B cell (primary cell): ENCODE data around the gene PRODH. TPM values are rescaled to one million over a fixed set of nuclear protein-coding genes. Genes with fewer than 3 reads are reported as not detected.

ENCODE experiments used
- ATAC-seq: fragments of 200-7000 bp; cut with Tn5 transposase; one replicate; pipeline ENCODE4 v1.10.0; 2021; ENCODE audit warnings: low read depth, mild to moderate bottlenecking, moderate number of reproducible peaks, moderate library complexity
- CTCF ChIA-PET: fragments of 350-600 bp; sonication (Branson Sonifier 250); formaldehyde crosslinking; loops from one replicate; lab custom pipeline; 2021; ENCODE audit warnings: antibody characterized with exemption, inconsistent platforms; lab: Charles Lee
- POLR2A ChIA-PET: fragments of 350-600 bp; sonication (Branson Sonifier 250); formaldehyde crosslinking; loops from one replicate; lab custom pipeline; 2021; ENCODE audit warnings: antibody characterized with exemption; lab: Charles Lee
- DNase-seq: peaks from one replicate; pipeline ENCODE4 v3.0.0; 2013
- H2AFZ ChIP-seq: 2 replicates; pipeline ENCODE4 v1.6.1; 2012; ENCODE audit warnings: mild to moderate bottlenecking, low read depth, low read length; ENCODE audit not compliant: insufficient read depth, poor library complexity, severe bottlenecking
- H3K27ac ChIP-seq, 2 donors: 1 replicate in 1 of 2; 2 replicates in 1 of 2; pipeline ENCODE4 v1.5.1; 2012 to 2013; ENCODE audit warnings: low read length in 2 of 2, mild to moderate bottlenecking in 2 of 2, moderate library complexity in 1 of 2
- H3K27me3 ChIP-seq, 4 experiments: fragments of 200-600 bp in 1 of 4; sonication (generic) in 1 of 4; replicated peaks in 1 of 4; 1 replicate in 2 of 4; 2 replicates in 2 of 4; pipeline versions ENCODE4 v1.6.1 to v1.7.0; 2013 to 2016; ENCODE audit warnings: low read length in 3 of 4, mild to moderate bottlenecking in 2 of 4, mixed read lengths in 1 of 4, moderate library complexity in 1 of 4; ENCODE audit not compliant: insufficient read depth in 4 of 4, control insufficient read depth in 3 of 4; ENCODE audit errors: control extremely low read depth in 1 of 4
- H3K36me3 ChIP-seq, 2 experiments: replicated peaks in 1 of 2; 1 replicate in 1 of 2; 2 replicates in 1 of 2; pipeline versions ENCODE4 v1.6.1 to v1.7.1; 2013; ENCODE audit warnings: low read length in 1 of 2; ENCODE audit not compliant: insufficient read depth in 2 of 2, control insufficient read depth in 1 of 2; ENCODE audit errors: control extremely low read depth in 1 of 2, extremely low read depth in 1 of 2
- H3K4me1 ChIP-seq, 2 donors: fragments of 200-600 bp in 1 of 2; sonication (generic) in 1 of 2; 1 replicate in 1 of 2; 2 replicates in 1 of 2; pipeline versions ENCODE4 v1.5.1 to v1.6.1; 2013 to 2017; ENCODE audit warnings: low read length in 2 of 2; ENCODE audit not compliant: control insufficient read depth in 2 of 2, insufficient read depth in 2 of 2
- H3K4me2 ChIP-seq: replicated peaks from 2 replicates; pipeline ENCODE3; 2012; ENCODE audit warnings: mild to moderate bottlenecking, low read depth, low read length; ENCODE audit not compliant: poor library complexity, severe bottlenecking
- H3K4me3 ChIP-seq, 5 experiments: fragments of 200-600 bp in 1 of 5; sonication (generic) in 1 of 5; 1 replicate in 3 of 5; 2 replicates in 2 of 5; pipeline versions ENCODE4 v1.5.1 to v1.7.0; 2011 to 2016; ENCODE audit warnings: low read length in 4 of 5, mild to moderate bottlenecking in 4 of 5, low read depth in 2 of 5, control low read depth in 1 of 5, moderate library complexity in 1 of 5; ENCODE audit not compliant: insufficient read depth in 1 of 5; ENCODE audit errors: control extremely low read depth in 1 of 5, extremely low read depth in 1 of 5
- H3K79me2 ChIP-seq: fragments of 200-600 bp; sonication (generic); one replicate; pipeline ENCODE4 v1.6.0; 2016; ENCODE audit warnings: low read length; ENCODE audit not compliant: control insufficient read depth, insufficient read depth
- H3K9ac ChIP-seq: fragments of 200-600 bp; sonication (generic); 2 replicates; pipeline ENCODE4 v1.6.1; 2017; ENCODE audit warnings: mild to moderate bottlenecking, low read length, moderate library complexity
- H3K9me3 ChIP-seq, 3 donors: one replicate each; pipeline versions ENCODE4 v1.6.1 to v1.7.1; 2013; ENCODE audit warnings: low read length in 2 of 3; ENCODE audit not compliant: control insufficient read depth in 2 of 3, insufficient read depth in 1 of 3; ENCODE audit errors: control extremely low read depth in 1 of 3
- H4K20me1 ChIP-seq: 2 replicates; pipeline ENCODE4 v1.6.0; 2012; ENCODE audit warnings: mild to moderate bottlenecking, low read length; ENCODE audit not compliant: insufficient read depth, control insufficient read depth, poor library complexity, severe bottlenecking
- H3K27ac Mint-ChIP-seq: one replicate; pipeline ENCODE4 v1.8.0; 2021; ENCODE audit warnings: mixed read lengths
- H3K27me3 Mint-ChIP-seq: one replicate; pipeline ENCODE4 v1.8.0; 2021; ENCODE audit warnings: mixed read lengths
- H3K4me1 Mint-ChIP-seq: one replicate; pipeline ENCODE4 v1.8.0; 2021; ENCODE audit warnings: mixed read lengths
- H3K4me3 Mint-ChIP-seq: one replicate; pipeline ENCODE4 v1.8.0; 2021; ENCODE audit warnings: mixed read lengths
- H3K9me3 Mint-ChIP-seq: one replicate; pipeline ENCODE4 v1.8.0; 2022; ENCODE audit warnings: mixed read lengths; ENCODE audit not compliant: insufficient read depth
- CTCF ChIP-seq: fragments of 200-600 bp; IDR thresholded peaks from one replicate; pipeline ENCODE4 v1.8.0; 2022; ENCODE audit warnings: antibody characterized with exemption, mild to moderate bottlenecking
- EZH2 ChIP-seq: IDR thresholded peaks from 2 replicates; pipeline ENCODE4 v1.6.1; 2012; ENCODE audit warnings: borderline replicate concordance, low read depth, mild to moderate bottlenecking, moderate library complexity, low read length; ENCODE audit not compliant: insufficient read depth, poor library complexity, severe bottlenecking
- WGBS: methylation state at CpG from one replicate; pipeline ENCODE4 v1.1.5; 2013; ENCODE audit warnings: missing lambda C conversion rate; ENCODE audit not compliant: insufficient coverage; 5-methylcytosine and 5-hydroxymethylcytosine counted together
- intact Hi-C: fragments of 100-400 bp; cut with micrococcal nuclease; formaldehyde crosslinking; loops from one replicate; pipeline ENCODE4 v1.10.0; 2022
- polyA minus RNA-seq: library from RNA; depleted of rRNA, polyadenylated mRNA; stranded (reverse); fragments of >200 nt; gene quantifications from 2 replicates; pipeline ENCODE4 v1.2.3, GENCODE V29; 2012
- polyA plus RNA-seq: library from polyadenylated mRNA; depleted of rRNA; stranded (reverse); fragments of >200 nt; gene quantifications from 2 replicates; pipeline ENCODE4 v1.2.3, GENCODE V29; 2012
- total RNA-seq, 2 donors: library from RNA; stranded (reverse); fragments of 120-200 nt in 1 of 2; gene quantifications; 1 replicate in 1 of 2; 2 replicates in 1 of 2; pipeline versions ENCODE4 v1.2.3 to v1.2.4, GENCODE V29; 2013 to 2022

The PRODH gene
- not detected in 2 replicates for total RNA-seq
- total RNA-seq (2013), result 0.23 TPM
- not detected in 2 replicates for polyA plus RNA-seq
- 0.07 TPM in 1 of 2 replicates, not detected in the other for polyA minus RNA-seq

DNA sequence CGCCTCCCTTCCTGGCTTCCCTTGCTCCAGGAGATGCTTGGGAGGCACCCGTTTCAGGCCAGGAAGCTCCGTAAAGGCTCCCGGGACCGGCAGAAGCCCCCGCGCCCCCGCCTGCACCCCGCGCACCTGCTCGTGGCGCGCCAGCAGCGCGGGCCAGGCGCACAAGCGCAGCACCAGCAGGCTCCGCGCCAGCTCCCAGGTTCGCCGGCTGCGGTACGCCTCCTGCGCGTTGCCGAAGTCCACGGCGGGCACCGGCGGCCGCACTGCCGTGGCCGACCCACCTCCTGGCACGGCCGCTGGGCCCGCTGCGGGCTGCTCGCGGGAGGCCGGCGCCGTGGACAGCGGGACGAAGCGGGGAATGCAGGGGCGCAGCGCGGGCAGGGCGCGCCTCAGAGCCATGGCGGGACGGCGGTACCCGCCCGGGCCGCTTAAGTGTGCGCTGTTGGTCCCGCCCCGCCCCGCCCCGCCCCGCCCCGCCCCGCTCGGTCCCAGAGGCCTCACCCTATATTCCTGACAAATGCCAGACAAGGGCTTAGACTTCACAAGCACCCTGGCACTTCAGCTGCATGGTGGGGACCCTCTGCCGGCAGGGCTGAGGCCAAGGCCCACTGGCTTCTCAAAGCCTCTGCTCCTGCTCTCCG lies at the start of gene PRODH:
PRODH (minus strand) TSS at position 405 of the 641 bp plus-strand sequence; CDS start at position 399, 6 bp downstream.
- Histone ChIP-seq H3K27ac (no peak within 1 kb of the TSS), H3K4me3 (no peak within 1 kb of the TSS), H3K79me2 (no peaks in the 10 kb centered on the region), H4K20me1 (no peaks in the 10 kb centered on the region), H3K4me1 (no peaks in the 10 kb centered on the region), H3K27me3 (no peaks in the 10 kb centered on the region), H3K9me3 (no peaks in the 10 kb centered on the region), H3K4me2 (no peak within 1 kb of the TSS), H3K9ac (no peak within 1 kb of the TSS), H2AFZ (no peak within 1 kb of the TSS), H3K36me3 (no peaks in the 10 kb centered on the region)
- no CpG with 5 or more reads among the region's 67 CpGs for WGBS
- no peak within 1 kb of the TSS for H3K27ac Mint-ChIP-seq
- ATAC-seq, result no peak
- H3K4me1 Mint-ChIP-seq, result no peaks in the 10 kb centered on the region
- H3K9me3 Mint-ChIP-seq, result no peaks in the 10 kb centered on the region
- intact Hi-C loops, result no loop called here
- CTCF ChIA-PET, result no interaction called here
- H3K27me3 Mint-ChIP-seq, result no peaks in the 10 kb centered on the region
- TF ChIP-seq CTCF (no peak), EZH2 (no peak)
- no peak within 1 kb of the TSS for H3K4me3 Mint-ChIP-seq
- POLR2A ChIA-PET, result no interaction called here
- DNase-seq, result no peak

GRCh38 chr22:18985780-18986179 lies 49.7 kb upstream of the PRODH start:
- Mint-ChIP-seq H3K27me3 (peaks cover 9% of the 10 kb centered on the region), H3K4me1 (no peaks in the 10 kb centered on the region), H3K9me3 (peaks cover 2% of the 10 kb centered on the region), H3K27ac (no peak overlapping the region), H3K4me3 (no peak overlapping the region)
- H3K27me3 ChIP-seq, result peaks cover 0 to 3% (median 0%) of the 10 kb centered on the region in 4 experiments
- TF ChIP-seq EZH2, result no peak
- TF ChIP-seq CTCF, result no peak
- CTCF ChIA-PET, result interaction anchor here (1.2 kb wide), 1 partner anchor 478 kb away, joined by 6 read pairs; no protein-coding TSS in a partner anchor
- H3K27ac ChIP-seq, result no peak overlapping the region
- no peak overlapping the region for H3K9ac ChIP-seq
- intact Hi-C loops, result no loop called here
- H3K4me2 ChIP-seq, result no peak overlapping the region
- no peak for ATAC-seq
- H3K4me1 ChIP-seq, result no peaks in the 10 kb centered on the region
- peaks cover 0 to 3% (median 2%) of the 10 kb centered on the region in 3 donors for H3K9me3 ChIP-seq
- POLR2A ChIA-PET, result no interaction called here
- 95% methylated on average over 21 of the region's 21 CpGs for WGBS
- no peak overlapping the region for H3K4me3 ChIP-seq
- no peak overlapping the region for H2AFZ ChIP-seq
- no peaks in the 10 kb centered on the region for H3K79me2 ChIP-seq
- H3K36me3 ChIP-seq, result no peaks in the 10 kb centered on the region
- no peak for DNase-seq
- H4K20me1 ChIP-seq, result no peaks in the 10 kb centered on the region
